Peyer's patch (tissue), 4 donors: Measurements from ENCODE around the gene PPP2R5D.

Source experiments
- POLR2A ChIP-seq, 2 donors: fragments of 450-650 bp; IDR thresholded peaks; one replicate each; pipeline ENCODE4 v1.5.1; 2017; ENCODE audit warnings: antibody characterized with exemption in 2 of 2, mild to moderate bottlenecking in 2 of 2, moderate library complexity in 2 of 2
- TF ChIP-seq, protein P1 (sequence below), 6 experiments: fragments of 450-650 bp in 4 of 6; fragments of 200-600 bp in 2 of 6; sonication (generic) in 1 of 6; IDR thresholded peaks; one replicate each; pipeline ENCODE4 v1.5.1; 2017 to 2019; ENCODE audit warnings: antibody characterized with exemption in 6 of 6, mild to moderate bottlenecking in 3 of 6, moderate library complexity in 1 of 6

DNA sequence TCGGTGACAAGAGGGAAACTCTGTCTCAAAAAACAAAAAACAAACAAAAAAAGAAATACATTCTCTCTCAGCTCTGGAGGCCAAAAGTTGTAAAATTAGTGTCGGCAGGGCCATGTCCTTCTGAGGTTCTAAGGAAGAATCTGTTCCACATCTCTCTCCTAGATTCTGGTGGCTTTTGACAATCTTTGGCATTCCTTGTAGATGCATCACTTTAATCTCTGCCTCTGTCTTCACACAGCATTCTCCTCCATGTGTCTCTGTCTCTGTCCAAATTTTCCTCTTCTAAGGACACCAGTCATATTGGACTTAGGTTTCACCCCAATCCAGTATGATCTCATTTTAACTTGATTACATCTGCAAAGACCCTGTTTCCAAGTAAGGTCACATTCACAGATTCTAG is 9.1 kb downstream of the PPP2R5D start:
- TF ChIP-seq, protein P1, sequence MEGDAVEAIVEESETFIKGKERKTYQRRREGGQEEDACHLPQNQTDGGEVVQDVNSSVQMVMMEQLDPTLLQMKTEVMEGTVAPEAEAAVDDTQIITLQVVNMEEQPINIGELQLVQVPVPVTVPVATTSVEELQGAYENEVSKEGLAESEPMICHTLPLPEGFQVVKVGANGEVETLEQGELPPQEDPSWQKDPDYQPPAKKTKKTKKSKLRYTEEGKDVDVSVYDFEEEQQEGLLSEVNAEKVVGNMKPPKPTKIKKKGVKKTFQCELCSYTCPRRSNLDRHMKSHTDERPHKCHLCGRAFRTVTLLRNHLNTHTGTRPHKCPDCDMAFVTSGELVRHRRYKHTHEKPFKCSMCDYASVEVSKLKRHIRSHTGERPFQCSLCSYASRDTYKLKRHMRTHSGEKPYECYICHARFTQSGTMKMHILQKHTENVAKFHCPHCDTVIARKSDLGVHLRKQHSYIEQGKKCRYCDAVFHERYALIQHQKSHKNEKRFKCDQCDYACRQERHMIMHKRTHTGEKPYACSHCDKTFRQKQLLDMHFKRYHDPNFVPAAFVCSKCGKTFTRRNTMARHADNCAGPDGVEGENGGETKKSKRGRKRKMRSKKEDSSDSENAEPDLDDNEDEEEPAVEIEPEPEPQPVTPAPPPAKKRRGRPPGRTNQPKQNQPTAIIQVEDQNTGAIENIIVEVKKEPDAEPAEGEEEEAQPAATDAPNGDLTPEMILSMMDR (IDR thresholded peaks at IDR 0.05), result no peak
- no peak for TF ChIP-seq POLR2A (IDR thresholded peaks at IDR 0.05)
